Smooth muscle cell of the brain vasculature (primary cell): Measurements from ENCODE around the gene DEPP1.

Source experiments
- DNase-seq: peaks from one replicate; pipeline ENCODE4 v3.0.0-alpha.2; 2012; ENCODE audit warnings: low read depth, low spot score

DEPP1 gene

GRCh38 chr10:44954962-44955361, 23.6 kb downstream of the DEPP1 start:
- DNase-seq, result no peak

- no peak for DNase-seq
These were observed 24.6 kb downstream of the DEPP1 start for GRCh38 chr10:44954042-44954441.

GRCh38 chr10:44952779-44953231, 25.8 kb downstream of the DEPP1 start:
- no peak for DNase-seq

- DNase-seq, result no peak
These were observed 26.9 kb downstream of the DEPP1 start for GRCh38 chr10:44951576-44952226.

GRCh38 chr10:44950326-44951225, 28.0 kb downstream of the DEPP1 start:
- DNase-seq, result no peak

GRCh38 chr10:44949915-44950314, 28.7 kb downstream of the DEPP1 start:
- no peak for DNase-seq

- DNase-seq, result no peak
These were observed 29.3 kb downstream of the DEPP1 start for GRCh38 chr10:44949127-44949802.

GRCh38 chr10:44948642-44949041, 30.0 kb downstream of the DEPP1 start:
- DNase-seq, result no peak

GRCh38 chr10:44947371-44948152, 31.0 kb downstream of the DEPP1 start:
- DNase-seq, result no peak

GRCh38 chr10:44946205-44946604, 32.4 kb downstream of the DEPP1 start:
- no peak for DNase-seq

GRCh38 chr10:44944354-44944753, 34.3 kb downstream of the DEPP1 start:
- DNase-seq, result no peak

- no peak for DNase-seq
These were observed 38.8 kb downstream of the DEPP1 start for GRCh38 chr10:44939691-44940401.

GRCh38 chr10:44938956-44939355, 39.7 kb downstream of the DEPP1 start:
- DNase-seq, result no peak

- DNase-seq, result no peak
These were observed 41.2 kb downstream of the DEPP1 start for GRCh38 chr10:44937196-44938005.

- DNase-seq, result no peak
These were observed 42.2 kb downstream of the DEPP1 start for GRCh38 chr10:44936314-44936975.

GRCh38 chr10:44935966-44936295, 42.7 kb downstream of the DEPP1 start:
- DNase-seq, result no peak

- peak; percentile 29 for DNase-seq
These were observed 43.2 kb downstream of the DEPP1 start for GRCh38 chr10:44935201-44935965.

- no peak for DNase-seq
These were observed 44.0 kb downstream of the DEPP1 start for GRCh38 chr10:44934416-44935200.
